MCF 10A (cell line): ENCODE data around the gene PTPRM. TPM values are rescaled to one million over a fixed set of nuclear protein-coding genes. Genes with fewer than 3 reads are reported as not detected.
A peak's percentile ranks its signal among the peaks of the same experiment; 100 is the strongest.

Experiments used
- BruUV-seq: library from RNA; stranded (reverse); fragments of 400-500 nt; replicated peaks from 2 replicates; lab custom pipeline; 2021; lab: Mats Ljungman, UMichigan
- CTCF ChIA-PET: fragments of 300-600 bp; sonication (Branson Sonifier 250); formaldehyde crosslinking; extraction: SDS; loops from one replicate; lab custom pipeline; 2021; ENCODE audit warnings: antibody characterized with exemption, inconsistent platforms; lab: Yijun Ruan, JAX
- POLR2A ChIA-PET: fragments of 300-600, 350-650 bp; sonication (Branson Sonifier 250); formaldehyde crosslinking; extraction: SDS; loops from one replicate; lab custom pipeline; 2020; ENCODE audit warnings: antibody characterized with exemption, inconsistent platforms; lab: Yijun Ruan, JAX
- DNase-seq: peaks from one replicate; pipeline ENCODE4 v3.0.0-alpha.2; 2018; ENCODE audit not compliant: unreplicated experiment
- H3K27ac Mint-ChIP-seq: one replicate; pipeline ENCODE4 v1.8.0; 2022; ENCODE audit warnings: mild to moderate bottlenecking, low read depth, mixed read lengths; ENCODE audit not compliant: unreplicated experiment
- H3K27me3 Mint-ChIP-seq: one replicate; pipeline ENCODE4 v1.8.0; 2022; ENCODE audit warnings: mixed read lengths; ENCODE audit not compliant: insufficient read depth, unreplicated experiment
- H3K36me3 Mint-ChIP-seq: one replicate; pipeline ENCODE4 v1.8.0; 2022; ENCODE audit warnings: mild to moderate bottlenecking, moderate library complexity, mixed read lengths; ENCODE audit not compliant: insufficient read depth, unreplicated experiment
- H3K4me1 Mint-ChIP-seq: one replicate; pipeline ENCODE4 v1.8.0; 2022; ENCODE audit warnings: mixed read lengths; ENCODE audit not compliant: insufficient read depth, unreplicated experiment
- H3K4me3 Mint-ChIP-seq: one replicate; pipeline ENCODE4 v1.8.0; 2022; ENCODE audit warnings: mild to moderate bottlenecking, moderate library complexity, mixed read lengths; ENCODE audit not compliant: unreplicated experiment
- H3K9me3 Mint-ChIP-seq: one replicate; pipeline ENCODE4 v1.8.0; 2022; ENCODE audit warnings: mixed read lengths; ENCODE audit not compliant: unreplicated experiment
- CTCF ChIP-seq: fragments of 200-600 bp; IDR thresholded peaks from one replicate; pipeline ENCODE4 v1.8.0; 2022; ENCODE audit warnings: antibody characterized with exemption, mild to moderate bottlenecking; ENCODE audit not compliant: unreplicated experiment
- intact Hi-C: fragments of 100-400 bp; cut with micrococcal nuclease; formaldehyde crosslinking; loops from 2 replicates; pipeline ENCODE4 v1.14.1; 2022
- total RNA-seq: library from RNA; stranded (reverse); gene quantifications from 2 replicates; pipeline ENCODE4 v1.2.3, GENCODE V29; 2022

Gene PTPRM
- total RNA-seq, 1 experiment from 2014 or later = 82.8 TPM

GRCh38 chr18:7532942-7533341 lies 34.2 kb upstream of the PTPRM start:
- no peak for TF ChIP-seq CTCF
- CTCF ChIA-PET = interaction anchor here (0.6 to 1.5 kb wide), 4 partner anchors 34 to 432 kb away, joined by 3 to 6 read pairs (median 3); partner anchors contain the start of gene PTPRM
- peaks cover 18% of the 10 kb centered on the region for H3K9me3 Mint-ChIP-seq
- H3K4me1 Mint-ChIP-seq = peaks cover 16% of the 10 kb centered on the region
- no peaks in the 10 kb centered on the region for H3K27me3 Mint-ChIP-seq
- H3K4me3 Mint-ChIP-seq = no peak overlapping the region
- POLR2A ChIA-PET = interaction anchor here (0.6 kb wide), 1 partner anchor 17 kb away, joined by 4 read pairs; no protein-coding TSS in a partner anchor
- H3K27ac Mint-ChIP-seq = no peak overlapping the region
- peaks cover 6% of the 10 kb centered on the region for H3K36me3 Mint-ChIP-seq
- intact Hi-C loops = no loop called here
- no peak for DNase-seq
- BruUV-seq = no TSS peak

DNA sequence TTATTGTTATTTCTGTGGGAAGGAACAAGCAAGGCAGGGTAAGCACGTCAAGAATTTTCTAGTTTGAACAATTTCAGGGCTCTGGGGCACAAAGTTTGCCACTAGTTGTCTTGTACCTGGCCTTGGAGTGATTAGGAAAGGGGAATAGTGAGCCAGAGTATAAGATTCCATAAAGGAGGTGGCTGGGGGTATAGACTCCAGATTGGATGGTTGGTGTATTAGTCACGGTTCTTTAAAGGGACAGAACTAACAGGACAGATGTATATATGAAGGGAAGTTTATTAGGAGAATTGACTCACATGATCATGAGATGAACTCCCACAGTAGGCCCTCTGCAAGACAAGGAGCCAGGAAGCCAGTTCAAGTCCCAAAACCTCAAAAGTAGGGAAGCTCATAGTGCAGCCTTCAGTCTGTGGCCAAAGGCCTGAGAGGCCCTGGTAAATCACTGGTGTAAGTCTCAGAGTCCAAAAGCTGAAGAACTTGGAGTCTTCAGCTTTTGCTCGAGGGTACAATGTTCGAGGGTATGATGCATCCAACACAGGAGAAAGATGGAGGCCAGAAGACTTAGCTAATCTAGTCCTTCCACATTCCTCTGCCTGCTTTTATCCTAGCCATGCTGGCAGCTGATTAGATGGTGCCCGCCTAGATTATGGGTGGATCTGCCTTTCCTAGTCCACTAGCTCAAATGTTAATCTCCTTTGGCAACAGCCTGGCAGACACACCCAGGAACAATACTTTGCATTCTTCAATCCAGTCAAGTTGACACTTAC lies 31.5 kb upstream of the PTPRM start:
- peaks cover 16% of the 10 kb centered on the region for H3K4me1 Mint-ChIP-seq
- CTCF ChIA-PET = interaction anchor here (1.2 to 1.5 kb wide), 3 partner anchors 15 to 263 kb away, joined by 3 to 4 read pairs (median 3); no protein-coding TSS in a partner anchor

DNA sequence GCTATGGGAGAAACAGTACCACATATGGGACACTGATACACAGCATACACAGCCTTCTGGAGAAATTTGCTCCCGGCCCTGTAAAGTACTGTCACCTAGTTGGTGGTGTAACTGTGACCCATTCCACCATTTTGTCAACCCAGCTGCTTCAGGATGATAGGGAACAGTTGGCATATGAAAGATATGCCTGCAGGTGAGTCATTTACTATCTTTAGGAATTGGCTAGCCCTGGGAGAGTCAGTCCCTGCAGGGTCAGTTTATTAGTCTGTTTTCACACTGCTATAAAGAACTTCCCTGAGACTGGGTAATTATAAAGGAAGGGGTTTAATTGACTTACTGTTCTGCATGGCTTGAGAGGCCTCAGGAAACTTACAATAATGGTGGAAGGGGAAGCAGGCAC lies 30.0 kb upstream of the PTPRM start:
- no peak overlapping the region for H3K4me3 Mint-ChIP-seq
- POLR2A ChIA-PET = no interaction called here
- no TSS peak for BruUV-seq
- peaks cover 7% of the 10 kb centered on the region for H3K9me3 Mint-ChIP-seq
- H3K27me3 Mint-ChIP-seq = no peaks in the 10 kb centered on the region
- no peak for DNase-seq
- peaks cover 6% of the 10 kb centered on the region for H3K36me3 Mint-ChIP-seq
- TF ChIP-seq CTCF = no peak
- peaks cover 16% of the 10 kb centered on the region for H3K4me1 Mint-ChIP-seq
- intact Hi-C loops = no loop called here
- H3K27ac Mint-ChIP-seq = no peak overlapping the region
- CTCF ChIA-PET = interaction anchor here (0.6 to 1.5 kb wide), 2 partner anchors 29 to 819 kb away, joined by 4 read pairs; no protein-coding TSS in a partner anchor

More for the DNA sequence above, 31.5 kb upstream of the PTPRM start:
- peaks cover 6% of the 10 kb centered on the region for H3K36me3 Mint-ChIP-seq
- BruUV-seq = no TSS peak
- H3K27ac Mint-ChIP-seq = no peak overlapping the region
- H3K4me3 Mint-ChIP-seq = no peak overlapping the region
- TF ChIP-seq CTCF = no peak
- intact Hi-C loops = no loop called here
- POLR2A ChIA-PET = interaction anchor here (1.1 kb wide), 1 partner anchor 16 kb away, joined by 4 read pairs; no protein-coding TSS in a partner anchor
- DNase-seq = peak; percentile 16
- H3K9me3 Mint-ChIP-seq = peaks cover 7% of the 10 kb centered on the region
- H3K27me3 Mint-ChIP-seq = no peaks in the 10 kb centered on the region

- Mint-ChIP-seq H3K27me3 (no peaks in the 10 kb centered on the region), H3K4me3 (no peak overlapping the region), H3K27ac (no peak overlapping the region), H3K9me3 (peaks cover 7% of the 10 kb centered on the region), H3K36me3 (no peaks in the 10 kb centered on the region), H3K4me1 (peaks cover 8% of the 10 kb centered on the region)
- ChIA-PET CTCF (no interaction called here), POLR2A (no interaction called here)
- intact Hi-C loops = no loop called here
- DNase-seq = no peak
- TF ChIP-seq CTCF = no peak
- no TSS peak for BruUV-seq
Observed at GRCh38 chr18:7541835-7542234, 25.3 kb upstream of the PTPRM start.
